H1 (cell line): ENCODE data around the gene MPEG1. TPM values are rescaled to one million over a fixed set of nuclear protein-coding genes. Genes with fewer than 3 reads are reported as not detected.

Experiments
- CTCF ChIA-PET: fragments of 300-600 bp; sonication (Branson Sonifier 250); formaldehyde crosslinking; loops from one replicate; lab custom pipeline; 2021; ENCODE audit not compliant: partially characterized antibody; lab: Charles Lee
- POLR2A ChIA-PET: fragments of 300-600 bp; sonication (Branson Sonifier 250); formaldehyde crosslinking; loops from one replicate; lab custom pipeline; 2021; ENCODE audit warnings: inconsistent platforms; ENCODE audit not compliant: partially characterized antibody; lab: Charles Lee
- DNase-seq, 2 experiments: peaks; one replicate each; pipeline versions ENCODE4 v3.0.0 to v3.0.0-alpha.2; 2010 to 2022; ENCODE audit warnings: low spot score in 2 of 2, low read depth in 1 of 2, mixed read lengths in 1 of 2
- FAIRE-seq: peaks from 2 replicates; lab custom pipeline; 2011; peaks lifted over from hg19 to GRCh38; lab: Jason Lieb, UNC
- H2AFZ ChIP-seq: 2 replicates; pipeline ENCODE4 v1.8.1; 2012; ENCODE audit warnings: low read length, inconsistent platforms
- H2AK5ac ChIP-seq: 2 replicates; pipeline ENCODE4 v1.6.1; 2013; ENCODE audit warnings: low read depth, low read length
- H2BK120ac ChIP-seq: replicated peaks from 2 replicates; pipeline ENCODE3; 2013; ENCODE audit warnings: low read depth, low read length, inconsistent platforms
- H2BK12ac ChIP-seq: 2 replicates; pipeline ENCODE4 v1.6.1; 2013; ENCODE audit warnings: low read depth, low read length
- H2BK15ac ChIP-seq: 2 replicates; pipeline ENCODE4 v1.6.1; 2013; ENCODE audit warnings: low read length
- H2BK20ac ChIP-seq: 2 replicates; pipeline ENCODE4 v1.6.1; 2013; ENCODE audit warnings: low read length
- H2BK5ac ChIP-seq: 2 replicates; pipeline ENCODE4 v1.6.1; 2013; ENCODE audit warnings: low read depth, low read length
- H3K14ac ChIP-seq: 2 replicates; pipeline ENCODE4 v1.6.1; 2013; ENCODE audit warnings: inconsistent platforms; ENCODE audit not compliant: insufficient read length
- H3K18ac ChIP-seq: 2 replicates; pipeline ENCODE4 v1.6.1; 2013; ENCODE audit warnings: low read length; ENCODE audit errors: extremely low read depth
- H3K23ac ChIP-seq: 2 replicates; pipeline ENCODE4 v1.6.1; 2013; ENCODE audit warnings: inconsistent platforms; ENCODE audit not compliant: insufficient read length
- H3K23me2 ChIP-seq: 2 replicates; pipeline ENCODE4 v1.6.1; 2013; ENCODE audit warnings: low read depth, low read length
- H3K27ac ChIP-seq: 2 replicates; pipeline ENCODE4 v1.6.1; 2011; ENCODE audit warnings: low read depth, low read length, inconsistent platforms
- H3K27me3 ChIP-seq, 4 experiments: replicated peaks in 1 of 4; 1 replicate in 1 of 4; 2 replicates in 3 of 4; pipeline versions ENCODE4 v1.6.1 to v1.8.1; 2011 to 2013; ENCODE audit warnings: low read length in 3 of 4, mild to moderate bottlenecking in 3 of 4, inconsistent platforms in 2 of 4, mixed read lengths in 2 of 4, moderate library complexity in 1 of 4; ENCODE audit not compliant: control insufficient read depth in 3 of 4, insufficient read depth in 3 of 4; ENCODE audit errors: extremely low read depth in 1 of 4
- H3K36me3 ChIP-seq, 4 experiments: 2 replicates each; pipeline versions ENCODE4 v1.6.1 to v1.8.1; 2011 to 2013; ENCODE audit warnings: mild to moderate bottlenecking in 4 of 4, low read length in 3 of 4, moderate library complexity in 2 of 4, control low read depth in 1 of 4, inconsistent platforms in 1 of 4; ENCODE audit not compliant: insufficient read depth in 4 of 4, control insufficient read depth in 2 of 4
- H3K4ac ChIP-seq: replicated peaks from 2 replicates; pipeline ENCODE3; 2013; ENCODE audit warnings: low read length, low read depth, mixed read lengths, inconsistent platforms; ENCODE audit not compliant: insufficient read length
- H3K4me1 ChIP-seq, 4 experiments: replicated peaks in 1 of 4; 1 replicate in 1 of 4; 2 replicates in 3 of 4; pipeline versions ENCODE4 v1.6.1 to v1.8.1; 2011 to 2013; ENCODE audit warnings: low read length in 3 of 4, inconsistent platforms in 2 of 4, mixed read lengths in 1 of 4; ENCODE audit not compliant: insufficient read depth in 4 of 4, control insufficient read depth in 3 of 4
- H3K4me2 ChIP-seq, 2 experiments: 2 replicates each; pipeline versions ENCODE4 v1.6.1 to v1.8.1; 2011 to 2013; ENCODE audit warnings: low read depth in 2 of 2, low read length in 2 of 2, control low read depth in 1 of 2, inconsistent platforms in 1 of 2, mild to moderate bottlenecking in 1 of 2; ENCODE audit not compliant: insufficient read depth in 1 of 2
- H3K4me3 ChIP-seq, 4 experiments: fragments of 200-600, 300-600 bp in 1 of 4; sonication (generic), shearing (Covaris generic), sonication (Bioruptor Twin) in 1 of 4; 2 replicates each; pipeline versions ENCODE4 v1.5.1 to v1.8.1; 2011 to 2016; ENCODE audit warnings: low read length in 4 of 4, low read depth in 3 of 4, control low read depth in 2 of 4, inconsistent platforms in 2 of 4, mild to moderate bottlenecking in 2 of 4, mixed read lengths in 1 of 4, moderate library complexity in 1 of 4; ENCODE audit not compliant: insufficient read depth in 2 of 4; ENCODE audit errors: extremely low read depth in 1 of 4
- H3K56ac ChIP-seq: replicated peaks from 2 replicates; pipeline ENCODE3; 2013; ENCODE audit warnings: low read depth, mild to moderate bottlenecking, mixed read lengths, low read length, inconsistent platforms; ENCODE audit not compliant: insufficient read length
- H3K79me1 ChIP-seq: 2 replicates; pipeline ENCODE4 v1.6.1; 2013; ENCODE audit warnings: low read depth, low read length, control low read depth
- H3K79me2 ChIP-seq, 2 experiments: 2 replicates each; pipeline versions ENCODE4 v1.6.1 to v1.8.1; 2012 to 2013; ENCODE audit warnings: low read length in 2 of 2, mild to moderate bottlenecking in 2 of 2, inconsistent platforms in 1 of 2; ENCODE audit not compliant: insufficient read depth in 2 of 2, control insufficient read depth in 1 of 2
- H3K9ac ChIP-seq, 4 experiments: replicated peaks in 1 of 4; 1 replicate in 1 of 4; 2 replicates in 3 of 4; pipeline versions ENCODE4 v1.6.1 to v1.8.1; 2011 to 2013; ENCODE audit warnings: low read depth in 3 of 4, low read length in 3 of 4, control low read depth in 2 of 4, mild to moderate bottlenecking in 2 of 4, moderate library complexity in 2 of 4, inconsistent platforms in 1 of 4; ENCODE audit errors: extremely low read depth in 1 of 4
- H3K9me3 ChIP-seq, 2 experiments: 2 replicates each; pipeline versions ENCODE4 v1.6.1 to v1.8.1; 2012 to 2013; ENCODE audit warnings: mild to moderate bottlenecking in 2 of 2, moderate library complexity in 2 of 2, control low read depth in 1 of 2, inconsistent platforms in 1 of 2, low read depth in 1 of 2, low read length in 1 of 2, mixed read lengths in 1 of 2; ENCODE audit not compliant: insufficient read depth in 2 of 2
- H4K20me1 ChIP-seq, 2 experiments: replicated peaks in 1 of 2; 2 replicates each; pipeline versions ENCODE3 to v1.8.1; 2011 to 2013; ENCODE audit warnings: inconsistent platforms in 2 of 2, low read length in 2 of 2, mild to moderate bottlenecking in 1 of 2; ENCODE audit not compliant: insufficient read depth in 2 of 2, control insufficient read depth in 1 of 2
- H4K5ac ChIP-seq: 2 replicates; pipeline ENCODE4 v1.6.1; 2013; ENCODE audit warnings: low read length, low read depth, mixed read lengths, inconsistent platforms; ENCODE audit not compliant: insufficient read length
- H4K8ac ChIP-seq: 2 replicates; pipeline ENCODE4 v1.8.0; 2013; ENCODE audit warnings: mild to moderate bottlenecking, moderate library complexity, low read length, inconsistent platforms; ENCODE audit not compliant: insufficient read depth; ENCODE audit errors: extremely low read depth
- H4K91ac ChIP-seq: replicated peaks from 2 replicates; pipeline ENCODE3; 2013; ENCODE audit warnings: low read length, mixed read lengths, inconsistent platforms; ENCODE audit not compliant: insufficient read length
- BCL11A ChIP-seq, 2 experiments: IDR thresholded peaks; one replicate each; pipeline ENCODE4 v1.6.1; 2011; ENCODE audit warnings: low read depth in 2 of 2, low read length in 2 of 2, mild to moderate bottlenecking in 2 of 2
- CEBPB ChIP-seq: IDR thresholded peaks from 2 replicates; pipeline ENCODE4 v1.6.1; 2012; ENCODE audit warnings: low read depth, low read length
- CHD1 ChIP-seq: IDR thresholded peaks from 2 replicates; pipeline ENCODE4 v1.6.1; 2012; ENCODE audit warnings: low read depth, low read length, improper control_type of control experiment
- EP300 ChIP-seq, 2 experiments: IDR thresholded peaks; 1 replicate in 1 of 2; 2 replicates in 1 of 2; pipeline ENCODE4 v1.6.1; 2011 to 2012; ENCODE audit warnings: low read depth in 2 of 2, low read length in 2 of 2, mild to moderate bottlenecking in 2 of 2, borderline replicate concordance in 1 of 2, inconsistent platforms in 1 of 2, moderate library complexity in 1 of 2
- FOSL1 ChIP-seq: IDR thresholded peaks from 2 replicates; pipeline ENCODE4 v1.6.1; 2011; ENCODE audit warnings: mild to moderate bottlenecking, low read depth, low read length, moderate library complexity; ENCODE audit not compliant: insufficient read depth
- GTF2F1 ChIP-seq: IDR thresholded peaks from 2 replicates; pipeline ENCODE4 v1.6.1; 2012; ENCODE audit warnings: low read depth, low read length, improper control_type of control experiment, borderline replicate concordance
- SIN3A ChIP-seq, 2 experiments: IDR thresholded peaks in 1 of 2; conservative IDR thresholded peaks in 1 of 2; 2 replicates each; pipeline ENCODE4 v1.6.1; 2011 to 2012; ENCODE audit warnings: low read length in 2 of 2, improper control_type of control experiment in 1 of 2, low read depth in 1 of 2, mild to moderate bottlenecking in 1 of 2
- SP1 ChIP-seq: IDR thresholded peaks from 2 replicates; pipeline ENCODE4 v1.6.1; 2011; ENCODE audit warnings: low read depth, low read length
- WGBS, 2 experiments: shearing (Covaris generic) in 1 of 2; methylation state at CpG; one replicate each; pipeline versions ENCODE4 v1.1.6 to v1.1.7; 2013 to 2015; ENCODE audit warnings: low lambda C conversion rate in 2 of 2, mixed read lengths in 2 of 2, inconsistent platforms in 1 of 2, low coverage in 1 of 2, missing lambda C conversion rate in 1 of 2; ENCODE audit not compliant: insufficient replicate concordance in 2 of 2, insufficient coverage in 1 of 2, insufficient read length in 1 of 2; ENCODE audit errors: extremely low coverage in 1 of 2, missing lambda C conversion rate in 1 of 2; 5-methylcytosine and 5-hydroxymethylcytosine counted together
- polyA plus RNA-seq, 7 experiments: library from polyadenylated mRNA; depleted of rRNA in 3 of 7; stranded (reverse) in 5 of 7; unstranded in 2 of 7; fragments of >200 nt in 5 of 7; fragments of 200-250 nt in 2 of 7; gene quantifications; 1 replicate in 5 of 7; 2 replicates in 1 of 7; 4 replicates in 1 of 7; pipeline versions ENCODE4 v1.2.1 to v1.2.3, GENCODE V29; 2011 to 2013; ENCODE audit warnings: missing spikeins in 2 of 7, mixed read lengths in 2 of 7
- total RNA-seq: library from RNA; stranded (reverse); fragmentation: NEBNext Ultra II Directional; extraction: Animal tissue kit (Norgen Biotek cat#: 25700); gene quantifications from 2 replicates; pipeline ENCODE4 v1.2.1, GENCODE V29; 2021

The MPEG1 gene
- total and polyA plus RNA-seq, 2 of the 8 experiments (the other 6 are each of a cell fraction or from before 2014, with no cell fraction given) = not detected

- FAIRE-seq = no peak
Observed at GRCh38 chr11:59205648-59206047, 7.1 kb downstream of the MPEG1 start.

More at GRCh38 chr11:59205648-59206047, 7.1 kb downstream of the MPEG1 start:
- CTCF ChIA-PET = interaction anchor here (0.7 to 8.2 kb wide), 16 partner anchors 10 to 357 kb away, joined by 3 to 141 read pairs (median 7); partner anchors contain the start of genes DTX4, OR5A1 and OR5A2
- H2AK5ac ChIP-seq = no peak overlapping the region
- H3K4me2 ChIP-seq = no peak overlapping the region
- no peaks in the 10 kb centered on the region for H3K9me3 ChIP-seq
- H3K79me1 ChIP-seq = no peaks in the 10 kb centered on the region
- H2BK5ac ChIP-seq = no peak overlapping the region
- no peak for DNase-seq
- 93% methylated on average over 7 of the region's 7 CpGs; no CpG with 5 or more reads in 1 of the 2 experiments for WGBS, 2 experiments
- H3K27me3 ChIP-seq = no peaks in the 10 kb centered on the region
- H3K27ac ChIP-seq = no peak overlapping the region
- H2BK120ac ChIP-seq = no peak overlapping the region
- H3K14ac ChIP-seq = no peak overlapping the region
- no peak overlapping the region for H4K5ac ChIP-seq
- H4K91ac ChIP-seq = no peak overlapping the region
- TF ChIP-seq GTF2F1 = no peak
- no peak for TF ChIP-seq SIN3A (conservative IDR thresholded peaks at IDR 0.05 in 1 of 2, IDR thresholded peaks at IDR 0.05 in 1 of 2; ENCODE audit: low read depth in 1 of 2, low read length in 2 of 2)
- TF ChIP-seq FOSL1 = no peak
- no peak for TF ChIP-seq CHD1
- no peak for TF ChIP-seq EP300 (IDR thresholded peaks at IDR 0.05; ENCODE audit: borderline replicate concordance in 1 of 2, low read depth in 2 of 2, low read length in 2 of 2)
- TF ChIP-seq CEBPB = no peak
- TF ChIP-seq BCL11A (IDR thresholded peaks at IDR 0.05; ENCODE audit: low read depth in 2 of 2, low read length in 2 of 2) = no peak
- TF ChIP-seq SP1 = no peak
- no peak overlapping the region for H3K4ac ChIP-seq
- H3K56ac ChIP-seq = no peak overlapping the region
- POLR2A ChIA-PET = interaction anchor here (1.2 kb wide), 1 partner anchor 20 kb away, joined by 3 read pairs; no protein-coding TSS in a partner anchor
- H2AFZ ChIP-seq = no peak overlapping the region
- no peaks in the 10 kb centered on the region for H4K20me1 ChIP-seq
- H3K4me3 ChIP-seq = no peak overlapping the region
- H3K23me2 ChIP-seq = no peaks in the 10 kb centered on the region
- no peak overlapping the region for H2BK15ac ChIP-seq
- H3K23ac ChIP-seq = no peak overlapping the region
- no peak overlapping the region for H3K18ac ChIP-seq
- no peak overlapping the region for H2BK12ac ChIP-seq
- H3K4me1 ChIP-seq = peaks cover 0 to 2% (median 0%) of the 10 kb centered on the region in 4 experiments; a peak in 2 of 7 replicates
- no peak overlapping the region for H2BK20ac ChIP-seq
- H3K36me3 ChIP-seq = peaks cover 2 to 17% (median 8%) of the 10 kb centered on the region in 4 experiments; a peak in 5 of 8 replicates
- no peak overlapping the region for H4K8ac ChIP-seq
- no peaks in the 10 kb centered on the region for H3K79me2 ChIP-seq
- H3K9ac ChIP-seq = no peak overlapping the region
